Measurements from ENCODE around the gene RPTOR. TPM values are rescaled to one million over a fixed set of nuclear protein-coding genes. Genes with fewer than 3 reads are reported as not detected.
A peak's percentile ranks its signal among the peaks of the same experiment; 100 is the strongest.

The RPTOR gene
- total and polyA plus RNA-seq, 2 experiments from 2014 or later: 6.6 to 16.1 TPM

- H3K9me2 ChIP-seq (ENCODE audit: insufficient read depth): no peaks in the 10 kb centered on the region
- peaks cover 11% of the 10 kb centered on the region for H3K4me1 ChIP-seq (ENCODE audit: insufficient read depth)
- H3K27me3 ChIP-seq (replicated peaks; ENCODE audit: insufficient read depth): no peaks in the 10 kb centered on the region
- in situ Hi-C loops (cut with MboI): no loop called here
- no peak overlapping the region for H3K4me2 ChIP-seq (ENCODE audit: unreplicated experiment)
- WGBS, 2 experiments (ENCODE audit: low coverage in 1 of 2, low lambda C conversion rate in 2 of 2, missing lambda C conversion rate in 2 of 2): 94% methylated on average over 16 of the region's 16 CpGs
- no peaks in the 10 kb centered on the region for H3F3A ChIP-seq (ENCODE audit: insufficient read depth)
- no peak overlapping the region for H3K4me3 ChIP-seq
- TF ChIP-seq EZH2 (IDR thresholded peaks at IDR 0.05; ENCODE audit: insufficient read depth, poor library complexity, severe bottlenecking) (no peak), EZH2phosphoT487 (IDR thresholded peaks at IDR 0.05; ENCODE audit: insufficient read depth, low read depth) (no peak)
- no peak for DNase-seq
- H3K9ac ChIP-seq: no peak overlapping the region
- no peaks in the 10 kb centered on the region for H3K79me2 ChIP-seq (ENCODE audit: insufficient read depth)
- no peaks in the 10 kb centered on the region for H3K36me3 ChIP-seq (ENCODE audit: low read depth)
- no peak overlapping the region for H2AFZ ChIP-seq
- no peaks in the 10 kb centered on the region for H4K20me1 ChIP-seq (ENCODE audit: insufficient read depth)
- no peaks in the 10 kb centered on the region for H3K9me3 ChIP-seq (ENCODE audit: low read depth)
- H3K27ac ChIP-seq: no peak overlapping the region
Observed at GRCh38 chr17:80930335-80931279, 386.0 kb downstream of the RPTOR start.

- Histone ChIP-seq H3K4me3 (no peak overlapping the region), H3K9me2 (ENCODE audit: insufficient read depth) (no peaks in the 10 kb centered on the region), H3K9ac (peak overlapping the region; percentile 34), H3K27me3 (replicated peaks; ENCODE audit: insufficient read depth) (no peaks in the 10 kb centered on the region), H3F3A (ENCODE audit: insufficient read depth) (no peaks in the 10 kb centered on the region), H3K9me3 (ENCODE audit: low read depth) (no peaks in the 10 kb centered on the region), H4K20me1 (ENCODE audit: insufficient read depth) (no peaks in the 10 kb centered on the region), H3K79me2 (ENCODE audit: insufficient read depth) (no peaks in the 10 kb centered on the region), H3K4me2 (ENCODE audit: unreplicated experiment) (no peak overlapping the region), H2AFZ (no peak overlapping the region), H3K36me3 (ENCODE audit: low read depth) (no peaks in the 10 kb centered on the region), H3K4me1 (ENCODE audit: insufficient read depth) (peaks cover 11% of the 10 kb centered on the region), H3K27ac (no peak overlapping the region)
- DNase-seq: peak; percentile 90
- WGBS, 2 experiments (ENCODE audit: low coverage in 1 of 2, low lambda C conversion rate in 2 of 2, missing lambda C conversion rate in 2 of 2): 54 to 55% methylated on average over 13 of the region's 13 CpGs
- no peak for TF ChIP-seq EZH2 (IDR thresholded peaks at IDR 0.05; ENCODE audit: insufficient read depth, poor library complexity, severe bottlenecking)
- TF ChIP-seq EZH2phosphoT487 (IDR thresholded peaks at IDR 0.05; ENCODE audit: insufficient read depth, low read depth): no peak
- in situ Hi-C loops (cut with MboI): no loop called here
Observed at GRCh38 chr17:80931421-80932265, 387.0 kb downstream of the RPTOR start.

GRCh38 chr17:80935526-80935925 lies 390.9 kb downstream of the RPTOR start:
- 98 to 99% methylated on average over 2 of the region's 2 CpGs for WGBS, 2 experiments (ENCODE audit: low coverage in 1 of 2, low lambda C conversion rate in 2 of 2, missing lambda C conversion rate in 2 of 2)
- peaks cover 11% of the 10 kb centered on the region for H3K4me1 ChIP-seq (ENCODE audit: insufficient read depth)
- no peaks in the 10 kb centered on the region for H4K20me1 ChIP-seq (ENCODE audit: insufficient read depth)
- no peak for TF ChIP-seq EZH2 (IDR thresholded peaks at IDR 0.05; ENCODE audit: insufficient read depth, poor library complexity, severe bottlenecking)
- no peak for TF ChIP-seq EZH2phosphoT487 (IDR thresholded peaks at IDR 0.05; ENCODE audit: insufficient read depth, low read depth)
- H3K9ac ChIP-seq: no peak overlapping the region
- no peaks in the 10 kb centered on the region for H3K9me2 ChIP-seq (ENCODE audit: insufficient read depth)
- no peak overlapping the region for H3K4me2 ChIP-seq (ENCODE audit: unreplicated experiment)
- no peaks in the 10 kb centered on the region for H3K36me3 ChIP-seq (ENCODE audit: low read depth)
- H3K4me3 ChIP-seq: no peak overlapping the region
- in situ Hi-C loops (cut with MboI): no loop called here
- no peaks in the 10 kb centered on the region for H3K27me3 ChIP-seq (replicated peaks; ENCODE audit: insufficient read depth)
- no peaks in the 10 kb centered on the region for H3F3A ChIP-seq (ENCODE audit: insufficient read depth)
- H3K79me2 ChIP-seq (ENCODE audit: insufficient read depth): no peaks in the 10 kb centered on the region
- H2AFZ ChIP-seq: no peak overlapping the region
- no peaks in the 10 kb centered on the region for H3K9me3 ChIP-seq (ENCODE audit: low read depth)
- no peak overlapping the region for H3K27ac ChIP-seq
- DNase-seq: no peak

DNA sequence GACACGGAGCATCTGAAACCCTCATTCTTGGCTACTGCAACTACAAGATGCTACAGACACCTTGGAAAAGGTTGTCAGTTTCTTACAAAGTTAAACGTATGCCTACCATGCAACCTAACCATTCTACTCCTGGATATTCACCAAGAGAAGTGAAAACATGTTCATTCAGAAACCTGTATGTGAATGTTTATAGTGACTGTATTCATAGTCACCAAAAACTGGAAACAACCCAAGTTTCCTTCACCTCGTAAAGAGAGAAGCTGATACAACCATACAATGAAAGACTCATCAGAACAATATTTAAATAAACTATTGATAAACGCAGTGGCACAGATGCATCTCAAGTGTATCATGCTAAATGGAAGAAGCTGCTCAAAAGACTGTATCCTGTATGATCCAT lies 391.6 kb downstream of the RPTOR start:
- TF ChIP-seq EZH2phosphoT487 (IDR thresholded peaks at IDR 0.05; ENCODE audit: insufficient read depth, low read depth) (no peak), EZH2 (IDR thresholded peaks at IDR 0.05; ENCODE audit: insufficient read depth, poor library complexity, severe bottlenecking) (no peak)
- WGBS, 2 experiments (ENCODE audit: low coverage in 1 of 2, low lambda C conversion rate in 2 of 2, missing lambda C conversion rate in 2 of 2): 92% methylated on average over 4 of the region's 4 CpGs
- H3K4me3 ChIP-seq: no peak overlapping the region
- no peaks in the 10 kb centered on the region for H3K36me3 ChIP-seq (ENCODE audit: low read depth)
- H3K27ac ChIP-seq: no peak overlapping the region
- no peaks in the 10 kb centered on the region for H3K79me2 ChIP-seq (ENCODE audit: insufficient read depth)
- peaks cover 11% of the 10 kb centered on the region for H3K4me1 ChIP-seq (ENCODE audit: insufficient read depth)
- H3K9me2 ChIP-seq (ENCODE audit: insufficient read depth): no peaks in the 10 kb centered on the region
- no peaks in the 10 kb centered on the region for H3K27me3 ChIP-seq (replicated peaks; ENCODE audit: insufficient read depth)
- no peaks in the 10 kb centered on the region for H3K9me3 ChIP-seq (ENCODE audit: low read depth)
- H3K9ac ChIP-seq: no peak overlapping the region
- H3K4me2 ChIP-seq (ENCODE audit: unreplicated experiment): no peak overlapping the region
- in situ Hi-C loops (cut with MboI): no loop called here
- H4K20me1 ChIP-seq (ENCODE audit: insufficient read depth): no peaks in the 10 kb centered on the region
- 0 out of 2 replicates have a peak, but pooled peaks cover under 1% of the 10 kb centered on the region for H3F3A ChIP-seq (ENCODE audit: insufficient read depth)
- DNase-seq: no peak
- H2AFZ ChIP-seq: no peak overlapping the region
